Measurements from ENCODE around the gene RNF180. TPM values are rescaled to one million over a fixed set of nuclear protein-coding genes. Genes with fewer than 3 reads are reported as not detected.

RNF180 gene, protein sequence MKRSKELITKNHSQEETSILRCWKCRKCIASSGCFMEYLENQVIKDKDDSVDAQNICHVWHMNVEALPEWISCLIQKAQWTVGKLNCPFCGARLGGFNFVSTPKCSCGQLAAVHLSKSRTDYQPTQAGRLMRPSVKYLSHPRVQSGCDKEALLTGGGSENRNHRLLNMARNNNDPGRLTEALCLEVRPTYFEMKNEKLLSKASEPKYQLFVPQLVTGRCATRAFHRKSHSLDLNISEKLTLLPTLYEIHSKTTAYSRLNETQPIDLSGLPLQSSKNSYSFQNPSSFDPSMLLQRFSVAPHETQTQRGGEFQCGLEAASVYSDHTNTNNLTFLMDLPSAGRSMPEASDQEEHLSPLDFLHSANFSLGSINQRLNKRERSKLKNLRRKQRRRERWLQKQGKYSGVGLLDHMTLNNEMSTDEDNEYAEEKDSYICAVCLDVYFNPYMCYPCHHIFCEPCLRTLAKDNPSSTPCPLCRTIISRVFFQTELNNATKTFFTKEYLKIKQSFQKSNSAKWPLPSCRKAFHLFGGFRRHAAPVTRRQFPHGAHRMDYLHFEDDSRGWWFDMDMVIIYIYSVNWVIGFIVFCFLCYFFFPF
- 14.0 TPM for total RNA-seq

DNA sequence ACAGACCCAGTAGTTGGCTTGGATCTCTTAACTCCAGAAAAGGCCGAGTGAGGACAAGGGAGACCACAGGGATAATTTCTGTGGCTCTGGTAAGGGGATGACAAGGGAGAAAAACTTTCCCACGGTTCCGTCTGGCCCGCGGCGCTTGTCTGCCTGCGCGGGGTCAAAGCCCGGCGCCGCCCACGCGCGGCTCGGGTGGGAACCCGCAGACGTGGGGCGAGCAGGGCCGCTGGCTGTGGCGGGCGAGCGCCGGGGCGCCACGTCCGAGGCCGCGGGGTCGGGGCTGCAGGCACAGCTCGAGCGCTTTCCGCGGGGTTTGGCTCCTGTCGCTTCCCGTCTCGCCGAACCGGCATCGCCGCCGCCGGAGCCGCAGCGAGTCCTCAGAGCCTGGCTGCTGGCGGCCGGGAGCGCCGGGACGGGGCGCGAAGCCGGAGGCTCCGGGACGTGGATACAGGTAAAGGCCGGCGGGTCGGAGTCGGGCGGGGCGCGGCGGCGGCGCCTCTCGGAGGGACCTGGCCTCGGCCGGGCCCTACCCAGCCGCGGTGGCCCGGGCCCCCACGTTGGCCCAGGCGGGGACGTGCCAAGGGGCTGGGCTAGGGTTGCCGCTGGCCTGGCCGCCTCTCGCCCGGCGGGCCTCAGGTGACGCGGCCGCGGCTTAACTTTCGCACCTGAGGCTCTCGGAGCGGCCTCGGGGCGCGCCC lies at the start of gene RNF180:
TSS of gene RNF180 (plus strand) at position 344 of the 701 bp plus-strand sequence. CDS start 34,965 bp downstream, outside the sequence.
- H3K9me3 ChIP-seq, result no peaks in the 10 kb centered on the region
- peak within 1 kb of the TSS; percentile 58 to 60 for H3K4me3 ChIP-seq
- no peaks in the 10 kb centered on the region for H3K27me3 ChIP-seq
- peaks cover 10% of the 10 kb centered on the region for H3K4me1 ChIP-seq
- TF ChIP-seq POLR2A (IDR thresholded peaks at IDR 0.05), result no peak
- TF ChIP-seq POLR2AphosphoS5 (IDR thresholded peaks at IDR 0.05; ENCODE audit: insufficient read depth in 1 of 2, low read depth in 1 of 2), result no peak
- TF ChIP-seq, protein P1, sequence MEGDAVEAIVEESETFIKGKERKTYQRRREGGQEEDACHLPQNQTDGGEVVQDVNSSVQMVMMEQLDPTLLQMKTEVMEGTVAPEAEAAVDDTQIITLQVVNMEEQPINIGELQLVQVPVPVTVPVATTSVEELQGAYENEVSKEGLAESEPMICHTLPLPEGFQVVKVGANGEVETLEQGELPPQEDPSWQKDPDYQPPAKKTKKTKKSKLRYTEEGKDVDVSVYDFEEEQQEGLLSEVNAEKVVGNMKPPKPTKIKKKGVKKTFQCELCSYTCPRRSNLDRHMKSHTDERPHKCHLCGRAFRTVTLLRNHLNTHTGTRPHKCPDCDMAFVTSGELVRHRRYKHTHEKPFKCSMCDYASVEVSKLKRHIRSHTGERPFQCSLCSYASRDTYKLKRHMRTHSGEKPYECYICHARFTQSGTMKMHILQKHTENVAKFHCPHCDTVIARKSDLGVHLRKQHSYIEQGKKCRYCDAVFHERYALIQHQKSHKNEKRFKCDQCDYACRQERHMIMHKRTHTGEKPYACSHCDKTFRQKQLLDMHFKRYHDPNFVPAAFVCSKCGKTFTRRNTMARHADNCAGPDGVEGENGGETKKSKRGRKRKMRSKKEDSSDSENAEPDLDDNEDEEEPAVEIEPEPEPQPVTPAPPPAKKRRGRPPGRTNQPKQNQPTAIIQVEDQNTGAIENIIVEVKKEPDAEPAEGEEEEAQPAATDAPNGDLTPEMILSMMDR (IDR thresholded peaks at IDR 0.05), result no peak
- no peak for DNase-seq (ENCODE audit: extremely low spot score in 2 of 2)
- peak within 1 kb of the TSS; percentile 74 for H3K27ac ChIP-seq
- intact Hi-C loops (cut with DNase I), result no loop called here
- H3K36me3 ChIP-seq, result no peaks in the 10 kb centered on the region

DNA sequence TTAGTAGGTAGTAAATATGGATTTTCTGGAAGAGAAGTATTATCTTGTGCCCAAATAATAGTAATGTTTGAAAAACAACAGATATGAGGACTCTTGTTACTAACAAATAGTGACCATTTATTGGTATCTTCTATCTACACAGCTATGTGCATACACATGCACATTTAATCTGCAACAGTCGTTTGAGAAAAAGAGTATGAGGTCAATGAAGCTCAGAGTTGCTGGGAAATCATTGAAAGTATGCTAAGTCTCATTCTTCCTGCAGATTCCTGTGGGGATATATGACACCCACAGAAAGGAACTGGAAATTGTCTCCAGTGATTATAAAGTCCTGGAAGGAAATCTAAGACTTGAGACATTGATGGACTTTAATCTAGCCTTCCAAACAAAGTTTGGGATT lies 40.1 kb upstream of the RNF180 start:
- Histone ChIP-seq H3K27ac (no peak overlapping the region), H3K4me3 (no peak overlapping the region), H3K36me3 (no peaks in the 10 kb centered on the region), H3K4me1 (no peaks in the 10 kb centered on the region), H3K27me3 (no peaks in the 10 kb centered on the region), H3K9me3 (no peaks in the 10 kb centered on the region)
- no peak for TF ChIP-seq POLR2AphosphoS5 (IDR thresholded peaks at IDR 0.05; ENCODE audit: insufficient read depth in 1 of 2, low read depth in 1 of 2)
- TF ChIP-seq POLR2A (IDR thresholded peaks at IDR 0.05), result no peak
- TF ChIP-seq, protein P1 (IDR thresholded peaks at IDR 0.05), result no peak
- intact Hi-C loops (cut with DNase I), result no loop called here
- DNase-seq (ENCODE audit: extremely low spot score in 2 of 2), result no peak

DNA sequence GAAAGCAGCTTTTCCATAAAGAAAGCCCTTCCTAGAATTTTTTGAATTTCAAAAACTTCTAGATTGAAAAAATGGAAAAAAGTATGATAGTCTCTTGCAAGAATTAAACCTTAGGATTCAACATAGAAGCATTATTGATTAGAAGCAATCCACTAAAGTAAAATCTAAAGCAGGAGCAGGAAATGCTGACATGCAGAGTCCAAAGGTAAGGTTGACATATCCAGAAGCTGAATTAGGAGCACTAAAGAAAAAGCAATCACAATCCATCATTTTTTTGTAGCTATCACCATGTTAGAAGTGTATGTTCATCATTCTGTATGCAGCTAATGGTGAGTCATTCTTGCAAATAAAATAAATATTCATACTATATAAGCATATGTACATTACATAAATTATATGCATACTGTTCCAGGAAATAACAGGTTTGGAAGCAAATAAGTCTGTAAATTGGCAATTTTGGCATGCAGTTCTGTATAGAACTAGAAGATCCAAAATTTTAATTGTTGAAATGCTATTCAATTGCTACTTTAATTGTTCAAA lies 39.4 kb upstream of the RNF180 start:
- no peaks in the 10 kb centered on the region for H3K9me3 ChIP-seq
- no peak overlapping the region for H3K27ac ChIP-seq
- H3K27me3 ChIP-seq, result no peaks in the 10 kb centered on the region
- H3K36me3 ChIP-seq, result no peaks in the 10 kb centered on the region
- H3K4me1 ChIP-seq, result no peaks in the 10 kb centered on the region
- TF ChIP-seq POLR2AphosphoS5 (IDR thresholded peaks at IDR 0.05; ENCODE audit: insufficient read depth in 1 of 2, low read depth in 1 of 2) (no peak), POLR2A (IDR thresholded peaks at IDR 0.05) (no peak)
- TF ChIP-seq, protein P1 (IDR thresholded peaks at IDR 0.05), result no peak
- DNase-seq (ENCODE audit: extremely low spot score in 2 of 2), result no peak
- H3K4me3 ChIP-seq, result no peak overlapping the region
- intact Hi-C loops (cut with DNase I), result no loop called here

DNA sequence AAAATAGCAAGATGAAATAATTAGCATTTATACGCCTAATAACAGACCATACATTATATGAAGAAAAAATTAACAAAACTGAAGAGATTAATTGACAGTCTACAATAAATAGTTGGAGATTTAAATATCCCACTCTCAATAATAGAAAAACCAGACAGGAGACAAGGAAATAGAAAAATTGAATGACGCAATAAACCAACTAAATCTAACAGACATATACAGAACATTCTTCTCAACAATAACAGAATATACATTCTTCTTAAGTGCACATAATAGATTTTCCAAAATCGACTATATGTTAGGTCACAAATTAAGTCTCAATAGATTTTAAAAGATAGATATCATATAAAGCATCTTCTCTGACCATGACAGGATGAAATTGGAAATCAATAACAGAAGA lies 25.6 kb upstream of the RNF180 start:
- intact Hi-C loops (cut with DNase I), result no loop called here
- H3K4me1 ChIP-seq, result peaks cover 8% of the 10 kb centered on the region

More for the DNA sequence above, 25.6 kb upstream of the RNF180 start:
- H3K27me3 ChIP-seq, result no peaks in the 10 kb centered on the region
- H3K4me3 ChIP-seq, result no peak overlapping the region
- no peaks in the 10 kb centered on the region for H3K36me3 ChIP-seq
- H3K27ac ChIP-seq, result no peak overlapping the region
- TF ChIP-seq POLR2A (IDR thresholded peaks at IDR 0.05) (no peak), POLR2AphosphoS5 (IDR thresholded peaks at IDR 0.05; ENCODE audit: insufficient read depth in 1 of 2, low read depth in 1 of 2) (no peak)
- TF ChIP-seq, protein P1 (IDR thresholded peaks at IDR 0.05), result no peak
- DNase-seq (ENCODE audit: extremely low spot score in 2 of 2), result no peak
- H3K9me3 ChIP-seq, result no peaks in the 10 kb centered on the region

All from vagina (tissue), 2 donors.